Hematopoietic multipotent progenitor cell treated with erythropoietin and hydrocortisone succinate and interleukin-3 and kit ligand, for 8 days (in vitro differentiated cells): ENCODE data around the gene CCL13.
A peak's percentile ranks its signal among the peaks of the same experiment; 100 is the strongest.

Experiments
- DNase-seq: peaks from one replicate; pipeline ENCODE4 v3.0.0-alpha.2; 2015

CCL13 gene

DNA sequence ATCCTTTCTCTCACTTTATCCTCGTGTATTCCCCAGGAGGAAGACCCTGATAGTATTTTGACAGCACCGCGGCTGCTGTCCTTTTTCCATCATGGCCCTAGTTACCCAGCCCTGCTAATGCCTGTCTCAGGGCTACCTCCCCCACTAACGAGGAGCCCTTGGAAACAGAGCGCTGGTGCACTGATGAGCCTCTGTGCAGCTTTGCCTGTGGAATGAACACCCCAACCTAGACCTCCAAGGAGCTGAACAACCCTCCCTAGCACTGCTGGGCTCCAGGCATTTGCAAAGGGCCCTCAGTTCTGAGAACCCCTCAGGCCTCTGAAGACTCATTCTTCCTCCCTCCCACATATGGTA lies 30.0 kb downstream of the CCL13 start:
- no peak for DNase-seq

DNA sequence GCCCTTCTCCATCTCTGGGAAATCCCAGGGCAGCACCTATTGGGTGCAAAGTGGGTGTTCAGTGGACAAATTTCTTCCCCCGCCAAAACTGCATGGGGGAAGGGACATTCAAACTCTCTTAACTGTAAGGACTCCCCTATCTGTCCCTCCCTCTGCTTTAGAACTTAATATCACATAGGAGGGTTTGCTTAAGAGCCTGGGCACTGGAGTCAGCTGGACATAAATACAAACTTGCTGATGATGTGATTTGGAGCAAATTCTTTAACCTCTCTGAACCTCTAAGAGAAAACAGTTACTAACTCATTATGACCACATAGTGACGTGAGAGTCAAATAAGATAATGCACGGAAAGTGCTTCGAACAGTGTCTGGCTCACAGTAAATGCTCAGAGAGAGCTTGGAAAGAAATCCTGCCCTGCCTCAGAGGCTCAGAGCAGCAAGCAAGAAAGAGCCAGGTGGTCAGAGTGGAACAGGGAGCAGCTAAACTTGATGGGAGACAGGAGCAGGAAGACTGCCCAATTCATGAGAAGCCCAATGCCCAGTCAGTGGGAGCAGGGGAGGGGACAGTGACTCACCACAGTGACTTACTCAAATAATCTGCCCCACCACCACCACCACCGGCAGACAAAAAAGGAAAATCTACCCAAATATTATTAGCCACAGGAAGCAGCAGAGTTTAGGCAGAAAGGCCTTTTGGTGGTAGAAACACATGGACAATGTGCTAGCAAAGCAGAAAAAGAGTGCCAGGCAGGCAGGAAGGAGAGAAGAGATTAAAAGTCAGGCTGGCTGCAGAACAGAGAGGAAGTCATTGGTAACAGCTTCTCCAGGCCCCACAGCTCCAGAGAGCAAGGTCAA lies 30.6 kb downstream of the CCL13 start:
- peak; percentile 67 for DNase-seq

DNA sequence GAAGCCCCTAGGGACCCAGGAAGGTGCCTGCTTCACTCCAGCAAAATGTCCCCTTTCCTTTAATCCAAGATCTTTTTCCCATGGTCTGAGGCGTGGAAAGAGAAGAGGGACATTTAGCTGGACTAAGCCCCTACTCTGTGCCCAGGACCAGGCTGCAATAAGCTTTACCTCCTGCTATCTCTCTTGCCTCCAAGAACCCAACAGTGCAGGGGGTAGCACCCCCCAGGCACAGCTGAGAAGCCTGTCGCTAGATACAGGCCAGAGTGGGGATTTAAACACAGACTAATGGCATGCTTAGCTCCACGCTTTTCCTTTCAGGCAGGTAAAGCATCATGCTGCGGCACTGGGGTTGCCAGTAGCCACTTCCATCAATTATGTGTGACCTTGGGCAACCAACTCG lies 31.3 kb downstream of the CCL13 start:
- DNase-seq: no peak

DNA sequence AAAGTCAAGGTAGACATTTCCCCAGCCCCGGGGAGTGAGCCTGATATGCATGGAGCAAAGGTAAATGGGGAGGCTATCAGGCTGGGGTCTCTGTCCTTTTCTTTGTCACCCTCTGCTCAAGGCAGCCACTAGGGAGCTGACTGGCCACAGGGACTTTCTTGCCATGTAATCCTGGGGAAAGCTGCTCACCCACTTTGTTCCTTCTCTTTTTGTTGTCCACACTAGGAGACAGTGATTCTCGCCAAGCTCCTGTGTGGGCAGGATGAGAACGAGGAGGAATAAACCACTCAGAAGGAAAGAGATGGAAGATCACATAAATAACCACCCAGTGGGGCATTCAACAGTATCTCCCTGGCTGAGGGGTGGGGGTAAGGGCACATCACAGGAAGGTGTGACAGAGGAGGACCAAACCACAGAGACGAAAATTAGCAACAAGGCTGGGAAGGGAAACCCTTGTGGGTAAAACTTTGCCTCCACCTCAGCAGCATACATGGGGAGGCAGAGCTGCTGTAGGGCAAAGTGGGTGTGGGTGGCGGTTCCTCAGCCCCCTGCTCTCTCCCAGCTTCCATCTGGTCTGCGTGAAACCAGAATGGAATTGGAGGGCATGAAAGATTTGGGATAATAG lies 33.0 kb downstream of the CCL13 start:
- DNase-seq: no peak

DNA sequence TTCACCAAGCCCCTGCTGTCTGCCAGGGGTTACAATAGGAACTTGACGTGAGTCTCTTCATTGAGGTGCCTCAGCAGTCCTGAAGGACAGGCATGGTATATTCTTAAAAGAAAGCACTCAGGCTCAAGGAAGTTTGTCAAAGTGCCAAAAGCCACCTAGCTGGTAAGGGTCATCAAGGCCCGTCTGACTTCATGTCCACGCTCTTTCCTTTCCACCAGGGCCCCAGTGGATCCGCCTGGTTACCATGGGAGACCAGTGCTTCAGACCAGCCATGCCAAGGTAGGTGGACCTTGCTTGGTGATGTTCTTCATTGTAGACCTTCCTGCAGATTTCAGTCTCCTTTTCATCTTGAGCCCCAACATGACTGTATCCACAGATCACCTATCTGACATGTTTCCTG lies 34.4 kb downstream of the CCL13 start:
- DNase-seq: no peak

DNA sequence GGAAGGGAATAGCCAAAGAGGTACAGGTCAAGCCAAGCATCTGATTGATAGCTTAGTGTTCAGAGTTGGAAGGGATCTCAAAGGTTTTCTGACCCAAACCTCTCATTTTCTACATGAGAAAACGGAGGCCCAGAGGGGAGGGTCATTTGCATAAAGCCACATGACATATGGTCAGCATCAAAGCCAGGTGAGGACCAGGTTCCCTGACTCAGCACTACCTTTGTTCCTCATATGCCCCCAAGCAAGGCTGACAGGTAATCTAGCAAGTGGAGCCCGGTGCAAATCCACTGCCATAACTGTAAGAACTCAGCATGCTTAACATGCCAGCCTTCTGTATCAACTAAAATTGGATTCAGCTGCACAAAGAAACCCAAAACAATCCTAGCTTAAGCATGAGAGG lies 35.0 kb downstream of the CCL13 start:
- no peak for DNase-seq

DNA sequence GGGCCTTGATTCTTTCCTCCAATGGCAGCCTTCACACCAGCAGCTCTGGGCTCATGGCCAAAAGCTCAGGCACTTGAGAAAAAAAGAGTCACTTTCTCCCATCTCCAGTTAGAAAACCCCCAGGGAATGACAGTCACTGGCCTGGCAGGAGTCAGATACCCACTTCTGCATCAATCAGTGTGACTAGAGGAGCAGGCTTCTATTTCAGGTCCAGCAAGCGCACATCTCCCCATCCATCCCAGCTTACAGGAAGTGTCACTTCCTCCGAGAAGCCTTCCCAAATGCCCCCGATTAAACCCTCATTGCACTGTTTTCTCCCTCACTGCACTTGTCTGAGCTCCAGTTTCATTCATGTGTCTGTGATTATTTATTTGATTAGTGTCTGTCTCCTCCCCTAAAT lies 37.1 kb downstream of the CCL13 start:
- DNase-seq: no peak

DNA sequence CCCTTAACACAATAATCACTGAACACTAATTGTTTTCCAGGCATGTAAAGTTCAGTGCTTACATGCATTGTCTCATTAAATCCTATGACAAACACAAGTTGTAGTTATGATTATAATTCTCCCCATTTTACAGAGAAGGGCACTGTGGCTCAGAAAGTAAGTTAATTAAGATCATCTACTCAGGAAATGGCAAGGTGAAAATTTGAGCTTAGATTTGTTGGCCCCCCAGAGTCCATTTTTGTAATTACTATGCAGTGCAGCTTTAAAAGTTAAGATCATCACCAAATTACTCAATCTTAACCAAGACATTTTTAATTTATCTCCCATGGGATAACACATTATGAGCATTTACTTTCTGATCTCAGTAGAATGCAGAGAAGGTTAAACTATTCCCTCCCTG lies 41.0 kb downstream of the CCL13 start:
- no peak for DNase-seq

DNA sequence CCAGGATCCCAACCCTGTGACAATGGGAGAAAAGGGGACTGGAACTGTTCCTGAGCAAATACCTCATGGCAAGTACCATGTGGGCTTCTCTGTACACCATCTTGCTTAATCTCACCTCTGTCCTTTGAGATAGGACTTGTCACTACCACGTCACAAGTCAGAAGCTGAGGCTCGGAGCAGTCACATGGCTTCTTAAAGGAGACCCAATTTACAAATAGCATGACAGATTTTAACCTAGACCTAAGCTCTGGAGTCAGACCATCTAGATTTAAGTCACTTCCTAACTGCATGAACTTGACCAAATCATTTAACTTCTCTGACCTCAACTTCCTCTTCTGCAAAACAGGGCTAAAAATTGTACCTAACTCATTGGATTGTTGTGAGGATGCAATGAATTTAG lies 42.7 kb downstream of the CCL13 start:
- DNase-seq: peak; percentile 37

DNA sequence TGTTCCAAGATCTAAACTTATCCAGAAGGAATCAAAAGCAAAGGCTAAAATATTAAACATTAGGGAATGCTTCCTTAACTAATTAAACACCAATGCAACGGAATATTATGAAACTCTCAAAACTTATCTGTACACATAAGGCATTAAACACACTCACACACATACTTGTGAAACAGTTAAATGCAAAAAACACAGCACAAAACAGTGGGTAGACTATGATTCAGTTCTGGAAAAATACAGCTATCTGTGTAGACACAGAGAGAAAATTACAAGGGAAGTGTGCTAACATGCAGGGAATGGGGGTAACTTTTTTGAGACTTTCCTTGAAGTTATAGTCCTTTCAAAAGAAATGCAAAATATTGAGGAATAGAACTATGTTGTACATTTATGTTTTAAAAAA lies 43.4 kb downstream of the CCL13 start:
- DNase-seq: no peak

DNA sequence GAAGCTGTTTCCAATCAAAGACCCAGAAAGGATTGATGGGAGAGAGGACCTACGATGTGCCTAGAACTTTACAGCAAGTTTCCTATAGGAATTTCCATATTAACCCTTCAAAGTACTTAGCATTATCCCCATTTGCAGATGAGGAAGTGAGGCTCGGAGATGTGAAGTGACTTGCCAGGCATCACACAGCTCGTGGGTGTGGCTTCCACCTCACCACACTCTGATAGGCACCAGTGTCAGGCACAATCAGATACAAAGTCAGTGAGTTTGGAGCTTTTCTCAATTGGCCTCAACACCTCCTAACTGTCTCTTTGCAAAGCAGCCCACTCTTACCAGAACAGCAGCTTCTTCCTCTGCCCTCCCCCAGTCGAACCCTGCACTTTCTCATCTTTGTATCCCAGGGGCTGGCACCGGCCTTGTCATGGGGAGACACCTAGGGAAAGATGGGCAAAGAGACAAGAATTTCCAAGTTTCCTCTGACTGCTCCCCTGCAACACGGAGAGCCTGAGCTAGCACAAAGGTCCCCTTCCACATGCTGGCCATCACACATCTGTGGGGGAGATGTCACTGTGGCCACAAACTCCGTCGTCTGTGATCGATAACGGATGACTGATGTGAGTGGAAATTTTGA lies 44.1 kb downstream of the CCL13 start:
- peak; percentile 72 for DNase-seq

DNA sequence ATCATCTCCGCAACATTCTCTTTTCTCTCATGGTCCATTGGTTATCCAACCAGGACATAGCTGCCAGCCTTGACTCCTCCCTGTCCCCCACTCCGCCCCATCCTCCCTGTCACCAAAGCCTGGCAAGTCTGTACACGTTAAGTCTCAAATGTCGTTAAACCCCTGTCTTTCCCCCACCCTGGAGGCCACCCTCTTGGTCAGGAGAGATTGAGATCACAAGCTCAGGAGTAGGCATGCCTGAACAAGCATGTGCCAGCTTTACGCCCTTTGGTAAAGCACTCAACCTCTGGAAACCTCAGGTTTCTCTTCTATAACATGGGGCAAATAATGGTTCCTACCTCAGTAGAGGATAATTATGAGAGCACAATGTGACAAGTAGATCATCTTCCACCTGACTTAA lies 44.9 kb downstream of the CCL13 start:
- DNase-seq: no peak

DNA sequence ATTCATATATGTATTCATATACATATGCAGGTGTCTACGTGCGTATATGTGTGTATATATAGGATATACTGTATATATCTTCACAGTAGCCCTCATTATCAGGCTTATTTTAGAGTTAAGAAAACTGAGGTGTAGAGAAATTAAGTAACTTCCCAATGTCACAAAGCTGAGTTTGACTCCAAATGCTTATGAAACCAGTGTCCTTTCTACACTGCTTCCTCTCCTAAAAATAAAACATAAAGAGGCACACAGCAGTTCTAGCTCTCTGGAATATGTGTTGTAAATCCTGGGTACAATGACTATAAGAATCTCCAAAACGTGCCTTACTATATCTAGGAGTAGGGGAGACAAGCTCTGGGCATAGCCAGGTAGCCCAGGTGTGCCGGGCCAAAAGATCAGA lies 46.7 kb downstream of the CCL13 start:
- no peak for DNase-seq

DNA sequence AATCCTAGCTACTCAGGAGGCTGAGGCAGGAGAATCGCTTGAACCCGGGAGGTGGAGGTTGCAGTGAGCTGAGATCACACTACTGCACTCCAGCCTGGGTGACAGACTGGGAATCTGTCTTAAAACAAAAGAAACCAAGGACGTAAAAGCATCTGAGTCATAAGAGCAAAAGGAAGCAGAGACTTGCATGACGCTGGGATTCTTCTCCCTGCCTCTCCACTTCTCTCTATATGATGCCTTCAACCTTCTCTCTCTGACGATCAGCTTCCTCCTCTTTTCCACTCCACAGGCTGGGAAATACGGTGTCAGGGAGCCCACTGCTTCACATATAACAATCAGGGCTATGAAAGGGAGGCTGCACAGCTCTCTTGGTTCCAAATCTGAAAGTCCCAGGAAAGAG lies 49.9 kb downstream of the CCL13 start:
- DNase-seq: no peak
